HG03045 (cell line): ENCODE measurements around the gene PHRF1.

Source experiments
- ATAC-seq: cut with Tn5 transposase; IDR thresholded peaks from one replicate; pipeline ENCODE4 v1.9.1; 2021; ENCODE audit warnings: mild to moderate bottlenecking, moderate library complexity; ENCODE audit not compliant: unreplicated experiment

PHRF1 gene

GRCh38 chr11:613369-613968 lies 37.2 kb downstream of the PHRF1 start:
- ATAC-seq = no peak

GRCh38 chr11:614021-614622 lies 37.9 kb downstream of the PHRF1 start:
- ATAC-seq = no peak

DNA sequence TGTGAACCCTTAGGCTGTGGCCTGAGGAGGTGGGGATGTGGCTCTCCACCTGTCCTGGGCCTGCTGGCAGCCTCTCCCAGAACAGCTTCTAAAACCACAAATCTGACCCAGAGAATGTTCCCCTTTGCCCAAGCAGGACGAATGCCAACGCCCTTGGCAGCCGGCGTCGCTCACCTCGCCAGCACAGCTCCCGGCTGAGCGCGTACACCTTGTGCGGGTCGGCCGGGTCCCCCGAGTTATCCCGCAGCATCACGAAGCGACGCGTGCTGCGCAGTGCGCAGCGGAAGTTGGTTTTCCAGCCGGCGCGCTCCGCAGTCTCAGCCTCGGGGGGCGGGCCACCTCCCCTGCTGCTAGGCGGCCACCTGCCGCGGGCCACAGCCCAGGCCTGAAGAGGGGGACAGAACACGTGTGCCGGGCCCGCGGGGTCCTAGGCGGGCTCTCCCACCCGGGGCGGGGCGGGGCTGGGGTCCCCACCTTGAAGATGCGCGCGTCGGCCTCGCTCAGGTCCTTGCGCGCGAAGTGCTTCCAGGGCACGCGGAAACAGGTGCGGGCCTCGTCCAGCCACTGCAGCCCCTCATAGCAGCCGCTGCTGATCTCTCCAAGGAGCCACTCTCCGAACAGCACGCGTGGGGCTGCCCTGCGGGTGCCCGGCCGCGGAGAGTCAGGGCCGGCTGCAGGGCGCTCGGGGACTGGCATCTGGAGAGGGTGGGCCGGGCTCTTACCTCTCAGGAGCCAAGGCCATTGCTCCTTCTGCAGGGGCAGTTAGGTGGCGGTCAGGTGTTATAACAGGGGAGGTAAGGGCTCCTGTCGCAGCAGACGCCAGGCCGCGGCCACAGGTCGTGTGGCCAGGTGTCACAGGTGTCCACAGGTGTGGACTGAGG lies 38.6 kb downstream of the PHRF1 start:
- peak; percentile 0 for ATAC-seq

DNA sequence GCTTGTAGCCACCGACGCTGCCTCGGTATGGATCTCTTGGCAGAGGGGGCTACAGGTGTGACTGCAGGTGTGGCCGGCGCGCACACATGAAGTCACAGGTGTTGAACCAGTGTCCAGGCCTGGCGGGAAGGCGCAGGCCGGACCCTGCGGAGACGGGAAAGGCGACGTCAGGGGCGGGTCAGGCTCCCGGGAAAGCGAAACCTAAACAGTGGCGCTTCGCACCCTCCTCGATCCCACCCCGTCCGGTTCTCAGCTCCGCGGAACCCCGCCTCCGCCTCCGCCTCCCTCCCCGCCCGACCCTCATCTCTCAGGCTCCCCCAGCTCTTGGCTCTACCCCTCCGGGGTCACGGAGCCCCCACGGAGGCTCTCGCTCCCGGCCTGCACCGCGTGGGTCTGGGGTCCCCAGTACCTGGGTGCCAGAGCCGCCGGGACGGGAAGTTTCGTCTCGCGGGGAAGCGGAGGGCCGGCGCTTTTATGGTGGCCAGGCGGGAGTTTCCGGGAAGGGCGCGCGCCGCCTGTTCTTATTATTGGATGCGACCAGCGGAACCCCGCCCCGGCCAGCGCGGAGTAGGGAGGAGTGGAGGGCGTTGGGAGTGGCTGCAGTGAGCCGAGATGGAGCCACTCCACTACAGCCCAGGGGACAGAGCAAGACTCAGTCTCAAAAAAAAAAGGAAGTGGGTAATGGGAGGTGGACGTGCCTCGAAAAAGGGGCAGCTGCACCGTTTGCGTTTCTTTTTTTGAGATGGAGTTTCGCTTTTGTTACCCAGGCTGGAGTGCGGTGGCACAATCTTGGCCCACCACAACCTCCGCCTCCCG lies 39.4 kb downstream of the PHRF1 start, which contains the start of gene IRF7:
IRF7 (minus strand) TSS at position 447 of the 816 bp plus-strand sequence. CDS start 586 bp downstream, outside the sequence.
- ATAC-seq = peak; percentile 78

- no peak for ATAC-seq
These were observed 40.3 kb downstream of the PHRF1 start for GRCh38 chr11:616320-617198.

- ATAC-seq = no peak
These were observed 41.1 kb downstream of the PHRF1 start for GRCh38 chr11:617199-617911.

- no peak for ATAC-seq
These were observed 41.8 kb downstream of the PHRF1 start for GRCh38 chr11:617912-618682.

GRCh38 chr11:618856-619627 lies 42.8 kb downstream of the PHRF1 start:
- no peak for ATAC-seq

GRCh38 chr11:619628-620050 lies 43.4 kb downstream of the PHRF1 start:
- no peak for ATAC-seq

DNA sequence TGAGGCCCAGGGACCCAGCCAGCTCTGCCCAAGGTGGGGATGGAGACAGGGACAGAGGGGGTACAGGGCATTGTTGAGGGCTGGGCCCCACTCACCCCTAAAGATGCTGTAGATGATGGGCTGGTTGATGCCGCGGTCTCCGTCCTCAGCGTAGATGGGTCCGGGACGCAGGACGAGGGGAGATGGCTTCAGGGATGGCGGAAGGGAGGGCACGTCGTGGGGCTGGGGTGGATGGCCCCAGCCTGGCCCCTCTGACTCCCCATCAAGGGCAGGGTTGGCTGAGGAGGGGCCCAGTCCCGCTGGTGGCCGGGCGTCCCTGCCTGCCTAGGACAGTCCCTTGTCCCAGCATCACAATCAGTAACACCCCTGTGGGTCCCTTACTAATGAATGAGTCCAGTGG lies 43.9 kb downstream of the PHRF1 start:
- no peak for ATAC-seq

GRCh38 chr11:620935-621814 lies 44.9 kb downstream of the PHRF1 start:
- no peak for ATAC-seq

GRCh38 chr11:621838-622237 lies 45.6 kb downstream of the PHRF1 start:
- ATAC-seq = no peak

- ATAC-seq = no peak
These were observed 47.1 kb downstream of the PHRF1 start for GRCh38 chr11:623349-623869.

DNA sequence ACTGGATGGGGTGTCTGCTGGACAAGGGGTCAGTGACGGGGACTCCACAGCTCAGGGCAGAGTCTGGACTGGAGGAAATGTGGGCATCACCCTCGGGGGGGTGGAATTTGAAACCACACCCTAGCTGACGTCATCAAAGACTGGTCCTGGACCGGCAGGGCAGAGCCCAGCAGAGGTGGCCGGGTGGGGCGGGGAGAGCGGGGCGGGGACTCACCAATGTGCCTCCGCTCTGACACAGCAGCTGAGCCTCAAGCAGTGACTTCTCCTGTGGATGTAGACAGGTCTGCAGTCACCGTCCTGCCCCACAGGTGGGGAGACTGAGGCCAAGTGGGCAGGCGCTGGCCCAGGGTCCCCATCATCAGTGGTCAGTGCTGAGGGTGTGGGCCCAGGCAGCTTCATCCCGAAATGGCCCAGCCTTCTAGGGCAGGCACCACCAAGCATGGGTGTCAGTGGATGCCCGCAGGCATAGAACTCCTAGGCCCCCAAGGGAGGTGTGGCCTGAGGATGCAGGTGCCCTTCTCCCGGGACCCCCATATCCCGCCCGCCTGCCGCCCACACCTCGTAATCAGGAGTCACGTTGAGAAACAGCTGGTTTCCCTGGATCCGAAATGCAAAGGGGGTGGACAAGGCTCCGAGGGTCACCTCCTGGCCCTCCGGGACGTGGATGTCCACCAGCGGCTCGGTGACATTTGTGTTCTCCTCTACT lies 47.9 kb downstream of the PHRF1 start:
- no peak for ATAC-seq

- ATAC-seq = no peak
These were observed 48.7 kb downstream of the PHRF1 start, which contains the start of gene CDHR5 for GRCh38 chr11:624705-625635. TSS of gene CDHR5 (minus strand) at chr11:624955. CDS start at chr11:624902, 53 bp downstream.
